HEK293 (cell line): Measurements from ENCODE around the gene FNIP1.
A peak's percentile ranks its signal among the peaks of the same experiment; 100 is the strongest.

Experiments used
- CTCF ChIA-PET: fragments of 350-600 bp; formaldehyde crosslinking; extraction: SDS; loops from one replicate; lab custom pipeline; 2021; ENCODE audit warnings: antibody characterized with exemption; lab: Yijun Ruan, JAX
- POLR2A ChIA-PET: fragments of 300-600 bp; formaldehyde crosslinking; extraction: SDS; loops from one replicate; lab custom pipeline; 2020; ENCODE audit warnings: antibody characterized with exemption, inconsistent platforms; lab: Yijun Ruan, JAX
- H3K27ac ChIP-seq: fragments of 200-500 bp; sonication (Bioruptor generic); 2 replicates; pipeline ENCODE4 v1.5.1; 2014; ENCODE audit warnings: low read depth, low read length, control low read depth, inconsistent platforms; ENCODE audit errors: extremely low read depth
- H3K36me3 ChIP-seq, 2 experiments: fragments of 200-500 bp in 1 of 2; sonication (Bioruptor generic) in 1 of 2; 1 replicate in 1 of 2; 2 replicates in 1 of 2; pipeline ENCODE4 v1.5.1; 2014 to 2017; ENCODE audit warnings: inconsistent platforms in 2 of 2, low read length in 2 of 2; ENCODE audit not compliant: control insufficient read depth in 2 of 2, insufficient read depth in 1 of 2
- H3K4me1 ChIP-seq: fragments of 200-500 bp; sonication (Bioruptor generic); 2 replicates; pipeline ENCODE4 v1.5.1; 2014; ENCODE audit warnings: mild to moderate bottlenecking, low read length, inconsistent platforms; ENCODE audit not compliant: control insufficient read depth, insufficient read depth
- H3K4me3 ChIP-seq: 2 replicates; pipeline ENCODE4 v1.5.1; 2011; ENCODE audit warnings: low read depth, mild to moderate bottlenecking, control low read depth, low read length, moderate library complexity
- H3K9me3 ChIP-seq: fragments of 200-500 bp; sonication (Bioruptor generic); 2 replicates; pipeline ENCODE4 v1.5.1; 2014; ENCODE audit warnings: low read depth, low read length, inconsistent platforms; ENCODE audit not compliant: control insufficient read depth, insufficient read depth
- MEIS1 ChIP-seq: sonication (generic); formaldehyde crosslinking; IDR thresholded peaks from 2 replicates; pipeline ENCODE4 v1.8.1; 2022; ENCODE audit warnings: missing genetic modification reagents, mild to moderate bottlenecking, borderline replicate concordance
- PRDM1 ChIP-seq: fragments of 450-650 bp; formaldehyde crosslinking; IDR thresholded peaks from 2 replicates; pipeline ENCODE4; 2016; ENCODE audit warnings: missing biosample characterization, missing genetic modification characterization
- SCRT2 ChIP-seq: fragments of 450-650 bp; formaldehyde crosslinking; IDR thresholded peaks from 2 replicates; pipeline ENCODE4 v1.5.1; 2016; ENCODE audit warnings: missing biosample characterization, missing genetic modification characterization
- YY1 ChIP-seq: fragments of 450-650 bp; formaldehyde crosslinking; IDR thresholded peaks from 2 replicates; pipeline ENCODE4 v1.5.1; 2018; ENCODE audit warnings: missing biosample characterization, missing genetic modification characterization
- ZBTB17 ChIP-seq: fragments of 450-650 bp; formaldehyde crosslinking; IDR thresholded peaks from 2 replicates; pipeline ENCODE4 v1.5.1; 2016; ENCODE audit warnings: missing biosample characterization, missing genetic modification characterization
- ZNF121 ChIP-seq: fragments of 450-650 bp; formaldehyde crosslinking; IDR thresholded peaks from 2 replicates; pipeline ENCODE4 v1.5.1; 2016; ENCODE audit warnings: missing biosample characterization, missing genetic modification characterization
- ZNF16 ChIP-seq: fragments of 450-650 bp; formaldehyde crosslinking; IDR thresholded peaks from 2 replicates; pipeline ENCODE4 v1.5.1; 2016; ENCODE audit warnings: low read depth, missing biosample characterization, missing genetic modification characterization
- ZNF174 ChIP-seq: fragments of 450-650 bp; formaldehyde crosslinking; IDR thresholded peaks from 2 replicates; pipeline ENCODE4 v1.5.0; 2017; ENCODE audit warnings: missing biosample characterization, mild to moderate bottlenecking, missing genetic modification characterization
- ZNF175 ChIP-seq: fragments of 450-650 bp; formaldehyde crosslinking; IDR thresholded peaks from 2 replicates; pipeline ENCODE4 v1.5.1; 2016; ENCODE audit warnings: missing biosample characterization, missing genetic modification characterization
- ZNF211 ChIP-seq: fragments of 450-650 bp; formaldehyde crosslinking; IDR thresholded peaks from 2 replicates; pipeline ENCODE4 v1.5.1; 2016; ENCODE audit warnings: low read depth, missing biosample characterization, missing genetic modification characterization
- ZNF248 ChIP-seq: fragments of 450-650 bp; formaldehyde crosslinking; IDR thresholded peaks from 2 replicates; pipeline ENCODE4 v1.5.1; 2017; ENCODE audit warnings: missing biosample characterization, missing genetic modification characterization
- ZNF274 ChIP-seq, 2 experiments: fragments of 200-500 bp in 1 of 2; fragments of 450-650 bp in 1 of 2; sonication (Bioruptor generic) in 1 of 2; formaldehyde crosslinking in 1 of 2; IDR thresholded peaks; 2 replicates each; pipeline versions ENCODE4 v1.5.1 to v1.6.1; 2014 to 2016; ENCODE audit warnings: borderline replicate concordance in 1 of 2, inconsistent platforms in 1 of 2, low read length in 1 of 2, missing biosample characterization in 1 of 2, missing genetic modification characterization in 1 of 2
- ZNF530 ChIP-seq: fragments of 450-650 bp; formaldehyde crosslinking; IDR thresholded peaks from 2 replicates; pipeline ENCODE4 v1.5.1; 2016; ENCODE audit warnings: low read depth, missing biosample characterization, missing genetic modification characterization
- ZNF600 ChIP-seq: fragments of 450-650 bp; formaldehyde crosslinking; IDR thresholded peaks from 2 replicates; pipeline ENCODE4 v1.5.1; 2016; ENCODE audit warnings: missing biosample characterization, missing genetic modification characterization
- ZNF629 ChIP-seq: fragments of 450-650 bp; formaldehyde crosslinking; IDR thresholded peaks from 2 replicates; pipeline ENCODE4 v1.5.1; 2017; ENCODE audit warnings: missing biosample characterization, missing genetic modification characterization
- TF ChIP-seq, protein P1 (sequence below): fragments of 450-650 bp; formaldehyde crosslinking; IDR thresholded peaks from 2 replicates; pipeline ENCODE4 v1.5.1; 2016; ENCODE audit warnings: missing biosample characterization, missing genetic modification characterization, low read depth

Gene FNIP1

GRCh38 chr5:131795228-131795627 is 1.6 kb downstream of the FNIP1 start:
- H3K27ac ChIP-seq: no peak overlapping the region
- H3K36me3 ChIP-seq: peaks cover 0 to 4% of the 10 kb centered on the region in 2 experiments; a peak in 1 of 3 replicates
- ChIA-PET POLR2A (no interaction called here), CTCF (interaction anchor here (0.6 kb wide), 1 partner anchor 177 kb away, joined by 3 read pairs; no protein-coding TSS in a partner anchor)
- peak overlapping the region; percentile 70 for H3K4me3 ChIP-seq
- peak; percentile 56 for TF ChIP-seq PRDM1 (tag by site-specific recombination)
- TF ChIP-seq YY1 (tag by site-specific recombination): no peak
- no peaks in the 10 kb centered on the region for H3K9me3 ChIP-seq
- no peaks in the 10 kb centered on the region; the same call in 1 of the 2 replicates for H3K4me1 ChIP-seq

GRCh38 chr5:131794586-131794985 is 2.2 kb downstream of the FNIP1 start:
- Histone ChIP-seq H3K36me3 (peaks cover 0 to 4% of the 10 kb centered on the region in 2 experiments; a peak in 1 of 3 replicates), H3K9me3 (no peaks in the 10 kb centered on the region), H3K27ac (no peak overlapping the region), H3K4me1 (no peaks in the 10 kb centered on the region; the same call in 1 of the 2 replicates), H3K4me3 (no peak overlapping the region)
- POLR2A ChIA-PET: no interaction called here
- no peak for TF ChIP-seq MEIS1
- TF ChIP-seq ZNF600 (tag by site-specific recombination): 0 out of 2 replicates have a peak, but pooled peaks have one; percentile 12
- CTCF ChIA-PET: interaction anchor here (0.6 kb wide), 1 partner anchor 178 kb away, joined by 3 read pairs; no protein-coding TSS in a partner anchor

- no peak for TF ChIP-seq ZNF174 (tag by site-specific recombination)
- TF ChIP-seq ZNF121 (tag by site-specific recombination): no peak
- peak; percentile 31; the same call in 1 of the 2 replicates for TF ChIP-seq ZBTB17 (tag by site-specific recombination)
- 0 out of 2 replicates have a peak, but pooled peaks have one; percentile 19 for TF ChIP-seq SCRT2
- Histone ChIP-seq H3K36me3 (peaks cover 0 to 4% of the 10 kb centered on the region in 2 experiments; a peak in 1 of 3 replicates), H3K4me3 (no peak overlapping the region), H3K27ac (no peak overlapping the region), H3K4me1 (no peaks in the 10 kb centered on the region; the same call in 1 of the 2 replicates), H3K9me3 (no peaks in the 10 kb centered on the region)
- ChIA-PET CTCF (interaction anchor here (0.6 kb wide), 1 partner anchor 204 kb away, joined by 3 read pairs; no protein-coding TSS in a partner anchor), POLR2A (no interaction called here)
These were observed 3.9 kb downstream of the FNIP1 start for GRCh38 chr5:131792896-131793295.

- Histone ChIP-seq H3K4me1 (peaks cover 7% of the 10 kb centered on the region), H3K27ac (no peak overlapping the region), H3K4me3 (no peak overlapping the region), H3K9me3 (no peaks in the 10 kb centered on the region), H3K36me3 (peaks cover 0 to 4% of the 10 kb centered on the region in 2 experiments; a peak in 1 of 3 replicates)
- TF ChIP-seq ZNF16 (no peak), MEIS1 (no peak), ZNF629 (tag by site-specific recombination) (no peak), ZNF274 (IDR thresholded peaks at IDR 0.05; ENCODE audit: low read length) (no peak), ZNF274 (tag by site-specific recombination; IDR thresholded peaks at IDR 0.05; ENCODE audit: borderline replicate concordance) (no peak), ZNF175 (no peak), ZNF248 (tag by site-specific recombination) (no peak), ZNF530 (no peak), ZNF211 (no peak)
- TF ChIP-seq, protein P1, sequence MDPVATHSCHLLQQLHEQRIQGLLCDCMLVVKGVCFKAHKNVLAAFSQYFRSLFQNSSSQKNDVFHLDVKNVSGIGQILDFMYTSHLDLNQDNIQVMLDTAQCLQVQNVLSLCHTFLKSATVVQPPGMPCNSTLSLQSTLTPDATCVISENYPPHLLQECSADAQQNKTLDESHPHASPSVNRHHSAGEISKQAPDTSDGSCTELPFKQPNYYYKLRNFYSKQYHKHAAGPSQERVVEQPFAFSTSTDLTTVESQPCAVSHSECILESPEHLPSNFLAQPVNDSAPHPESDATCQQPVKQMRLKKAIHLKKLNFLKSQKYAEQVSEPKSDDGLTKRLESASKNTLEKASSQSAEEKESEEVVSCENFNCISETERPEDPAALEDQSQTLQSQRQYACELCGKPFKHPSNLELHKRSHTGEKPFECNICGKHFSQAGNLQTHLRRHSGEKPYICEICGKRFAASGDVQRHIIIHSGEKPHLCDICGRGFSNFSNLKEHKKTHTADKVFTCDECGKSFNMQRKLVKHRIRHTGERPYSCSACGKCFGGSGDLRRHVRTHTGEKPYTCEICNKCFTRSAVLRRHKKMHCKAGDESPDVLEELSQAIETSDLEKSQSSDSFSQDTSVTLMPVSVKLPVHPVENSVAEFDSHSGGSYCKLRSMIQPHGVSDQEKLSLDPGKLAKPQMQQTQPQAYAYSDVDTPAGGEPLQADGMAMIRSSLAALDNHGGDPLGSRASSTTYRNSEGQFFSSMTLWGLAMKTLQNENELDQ (tag by site-specific recombination): no peak
- CTCF ChIA-PET: no interaction called here
- POLR2A ChIA-PET: no interaction called here
These were observed 5.0 kb downstream of the FNIP1 start for GRCh38 chr5:131791866-131792265.
